Metanephros (tissue), 2 donors: Measurements from ENCODE around the gene ZRANB2. TPM values are rescaled to one million over a fixed set of nuclear protein-coding genes. Genes with fewer than 3 reads are reported as not detected.

ENCODE experiments used
- small RNA-seq: library from RNA; depleted of rRNA; stranded (forward); fragments of <200 nt; gene quantifications from one replicate; pipeline ENCODE3, GENCODE V24; 2014; ENCODE audit warnings: low replicate concordance
- total RNA-seq: library from RNA; depleted of rRNA; stranded (reverse); fragments of >200 nt; gene quantifications from one replicate; pipeline ENCODE4 v1.2.3, GENCODE V29; 2014

The ZRANB2 gene, protein sequence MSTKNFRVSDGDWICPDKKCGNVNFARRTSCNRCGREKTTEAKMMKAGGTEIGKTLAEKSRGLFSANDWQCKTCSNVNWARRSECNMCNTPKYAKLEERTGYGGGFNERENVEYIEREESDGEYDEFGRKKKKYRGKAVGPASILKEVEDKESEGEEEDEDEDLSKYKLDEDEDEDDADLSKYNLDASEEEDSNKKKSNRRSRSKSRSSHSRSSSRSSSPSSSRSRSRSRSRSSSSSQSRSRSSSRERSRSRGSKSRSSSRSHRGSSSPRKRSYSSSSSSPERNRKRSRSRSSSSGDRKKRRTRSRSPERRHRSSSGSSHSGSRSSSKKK
- 59.1 TPM for total RNA-seq

DNA sequence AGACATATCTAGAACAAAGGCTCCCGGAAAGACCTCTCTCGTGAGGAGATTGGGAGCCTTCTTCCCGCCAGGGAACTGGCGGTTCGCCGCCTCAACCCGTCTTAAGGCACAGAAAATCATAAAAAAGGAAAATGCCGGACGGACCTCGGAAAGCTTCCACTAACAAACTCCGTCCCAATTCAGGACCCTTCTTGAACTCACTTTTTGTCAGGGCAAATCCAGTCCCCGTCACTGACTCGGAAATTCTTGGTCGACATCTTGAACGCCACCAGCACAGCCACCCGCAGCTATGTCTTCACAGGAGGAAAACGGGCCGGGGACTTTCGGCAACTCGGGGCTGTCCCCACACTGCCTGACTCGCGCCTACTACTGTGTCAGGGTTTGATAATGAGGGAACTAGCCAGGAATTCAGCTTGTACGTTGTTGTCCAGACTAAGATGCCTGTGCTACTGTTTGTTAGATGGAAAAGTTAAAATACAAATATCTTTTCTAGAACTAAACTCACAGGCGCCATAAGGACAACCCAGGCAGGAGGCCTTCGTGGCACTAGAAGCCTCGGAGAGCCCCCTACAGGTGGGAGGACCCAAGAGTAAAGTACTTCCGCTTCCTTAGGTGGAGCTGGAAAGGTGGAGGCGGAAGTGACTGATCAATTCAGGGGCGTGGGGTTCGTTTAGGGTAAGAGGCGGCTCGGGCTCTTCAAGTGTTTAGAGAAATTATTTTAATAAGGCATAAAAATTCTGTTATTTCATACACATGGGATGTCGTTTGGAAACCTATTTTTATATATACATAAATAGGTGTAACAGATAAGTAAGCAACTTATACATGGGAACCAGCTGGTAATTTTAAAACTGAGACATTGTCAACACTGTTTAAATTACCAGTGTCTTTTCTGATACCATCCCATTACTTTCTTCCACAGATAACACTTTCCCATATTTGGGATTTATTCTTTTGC, at the start of gene ZRANB2:
Gene ZRANB2 (minus strand): TSS at position 297 of the 958 bp plus-strand sequence. CDS start 40 bp downstream, at position 257.

DNA sequence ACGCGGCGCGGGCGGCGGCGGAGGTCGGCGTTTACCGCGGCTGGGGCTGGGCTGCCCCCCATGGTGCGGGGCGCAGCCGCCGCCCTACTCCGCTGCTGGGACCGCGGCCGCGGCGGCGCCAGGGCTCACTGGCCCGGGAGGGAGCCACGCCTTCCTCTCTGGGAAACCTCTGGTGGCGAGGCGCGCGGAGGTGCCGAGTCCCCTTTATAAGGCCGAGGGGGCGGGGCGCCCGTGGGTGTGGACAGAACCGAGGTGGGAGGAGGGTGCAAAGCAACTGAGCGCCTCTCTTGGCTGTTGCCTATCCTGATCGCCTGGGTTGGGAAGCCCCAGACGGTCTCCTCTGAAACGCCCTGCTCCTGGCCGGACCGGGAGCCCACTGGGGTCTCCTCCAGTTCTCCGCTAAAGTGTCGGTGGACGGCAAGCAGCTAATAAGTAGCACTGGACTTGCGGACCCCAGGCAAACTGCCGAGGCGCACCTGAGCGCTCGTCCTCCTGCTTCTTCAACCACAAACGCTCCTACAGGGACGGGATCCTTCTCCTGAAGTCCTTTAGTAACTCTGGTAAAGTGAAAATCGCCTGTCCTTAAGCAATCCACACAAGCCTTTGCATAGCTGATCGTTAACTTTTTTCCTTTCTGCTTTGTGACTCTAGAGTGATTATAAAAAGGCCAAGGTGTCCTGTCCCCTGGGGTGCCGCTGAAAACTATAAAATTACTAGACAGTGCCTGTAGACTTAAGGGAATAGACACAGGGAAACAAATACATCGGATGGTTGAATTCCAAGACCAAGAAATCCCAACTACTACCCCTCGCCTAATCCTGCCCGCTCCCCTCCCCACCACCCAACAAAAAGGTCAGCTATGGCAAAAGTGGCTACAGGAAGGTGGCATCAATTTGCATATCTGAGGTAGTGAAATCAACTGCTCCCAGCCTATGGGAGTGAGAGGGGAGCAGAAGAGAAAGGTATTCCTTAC, 32.9 kb downstream of the ZRANB2 start, which contains the start of gene PTGER3:
Gene PTGER3 (minus strand): TSS at position 182 of the 973 bp plus-strand sequence. CDS start 239 bp downstream, outside the sequence.

Small RNAs within 50 kb of the gene (small RNA-seq; reads per million reads assigned to genes)
- 873 reads per million, percentile 99 among the genes with 10 or more reads in this experiment for gene MIR186

Other genes with a start within 250 kb of the ZRANB2 start
- gene PTGER3, start 33.2 kb downstream of the ZRANB2 start, total RNA-seq: 146 TPM